Sigmoid colon (tissue), 7 donors: ENCODE data around the gene KIAA0232. TPM values are rescaled to one million over a fixed set of nuclear protein-coding genes. Genes with fewer than 3 reads are reported as not detected.
"Not testable (repeated sequence)": the region's sequence is repeated elsewhere in the genome, so short reads cannot be mapped to it uniquely, and the experiment has no call there.

Experiments
- DNase-seq: peaks from one replicate; pipeline ENCODE4 v3.0.0-alpha.2; 2019
- H3K27ac ChIP-seq, 4 donors: fragments of 200-600 bp; sonication (generic); one replicate each; pipeline ENCODE4 v1.5.1; 2016 to 2019; ENCODE audit warnings: mild to moderate bottlenecking in 1 of 4
- H3K27me3 ChIP-seq, 3 donors: fragments of 200-600 bp; sonication (generic); one replicate each; pipeline ENCODE4 v1.5.1; 2019; ENCODE audit warnings: mild to moderate bottlenecking in 1 of 3
- H3K36me3 ChIP-seq, 4 donors: fragments of 200-600 bp; sonication (generic); one replicate each; pipeline ENCODE4 v1.5.1; 2016 to 2019
- H3K4me1 ChIP-seq, 4 donors: fragments of 200-600 bp; sonication (generic); one replicate each; pipeline ENCODE4 v1.5.1; 2017 to 2019
- H3K4me3 ChIP-seq, 4 donors: fragments of 200-600 bp; sonication (generic); one replicate each; pipeline ENCODE4 v1.5.1; 2017 to 2019; ENCODE audit warnings: mild to moderate bottlenecking in 2 of 4, moderate library complexity in 1 of 4
- H3K9me3 ChIP-seq, 4 donors: fragments of 200-600 bp in 3 of 4; sonication (generic) in 3 of 4; one replicate each; pipeline versions ENCODE4 v1.5.1 to v1.6.1; 2013 to 2019
- CTCF ChIP-seq, 4 experiments: fragments of 450-650 bp in 3 of 4; fragments of 200-600 bp in 1 of 4; IDR thresholded peaks; one replicate each; pipeline ENCODE4 v1.5.1; 2016 to 2019; ENCODE audit warnings: antibody characterized with exemption in 4 of 4, mild to moderate bottlenecking in 3 of 4, moderate library complexity in 2 of 4
- EP300 ChIP-seq, 4 donors: sonication (generic); formaldehyde crosslinking; IDR thresholded peaks; one replicate each; pipeline ENCODE4 v1.6.1; 2017; ENCODE audit warnings: antibody characterized with exemption in 4 of 4
- POLR2A ChIP-seq, 2 donors: fragments of 450-650 bp; IDR thresholded peaks; one replicate each; pipeline ENCODE4 v1.6.1; 2016; ENCODE audit warnings: antibody characterized with exemption in 2 of 2, mild to moderate bottlenecking in 2 of 2, moderate library complexity in 2 of 2
- POLR2AphosphoS5 ChIP-seq, 4 donors: sonication (generic); formaldehyde crosslinking; IDR thresholded peaks; one replicate each; pipeline ENCODE4 v1.6.1; 2017; ENCODE audit warnings: antibody characterized with exemption in 4 of 4
- WGBS, 2 donors: extraction: QIAGEN DNeasy Blood & Tissue Kit; methylation state at CpG; one replicate each; pipeline ENCODE4 v1.1.7; 2013; 5-methylcytosine and 5-hydroxymethylcytosine counted together
- intact Hi-C: fragments of 100-400 bp; cut with DNase I; formaldehyde crosslinking; loops from one replicate; pipeline ENCODE4 v1.15.1; 2023
- polyA plus RNA-seq, 3 donors: library from polyadenylated mRNA; stranded (reverse); fragments of 200-250 nt; gene quantifications; one replicate each; pipeline ENCODE4 v1.2.3, GENCODE V29; 2013
- total RNA-seq, 4 donors: library from RNA; depleted of rRNA; stranded (reverse); fragments of >200 nt; gene quantifications; one replicate each; pipeline ENCODE4 v1.1.0, GENCODE V29; 2016
- donor health status: healthy with polysubstance abuse.
- donor health status: Bipolar disorder and iron deficiency.
- donor health status: healthy.

The KIAA0232 gene
- total and polyA plus RNA-seq, 7 donors = 7.8 to 67.9 (median 23.8) TPM

DNA sequence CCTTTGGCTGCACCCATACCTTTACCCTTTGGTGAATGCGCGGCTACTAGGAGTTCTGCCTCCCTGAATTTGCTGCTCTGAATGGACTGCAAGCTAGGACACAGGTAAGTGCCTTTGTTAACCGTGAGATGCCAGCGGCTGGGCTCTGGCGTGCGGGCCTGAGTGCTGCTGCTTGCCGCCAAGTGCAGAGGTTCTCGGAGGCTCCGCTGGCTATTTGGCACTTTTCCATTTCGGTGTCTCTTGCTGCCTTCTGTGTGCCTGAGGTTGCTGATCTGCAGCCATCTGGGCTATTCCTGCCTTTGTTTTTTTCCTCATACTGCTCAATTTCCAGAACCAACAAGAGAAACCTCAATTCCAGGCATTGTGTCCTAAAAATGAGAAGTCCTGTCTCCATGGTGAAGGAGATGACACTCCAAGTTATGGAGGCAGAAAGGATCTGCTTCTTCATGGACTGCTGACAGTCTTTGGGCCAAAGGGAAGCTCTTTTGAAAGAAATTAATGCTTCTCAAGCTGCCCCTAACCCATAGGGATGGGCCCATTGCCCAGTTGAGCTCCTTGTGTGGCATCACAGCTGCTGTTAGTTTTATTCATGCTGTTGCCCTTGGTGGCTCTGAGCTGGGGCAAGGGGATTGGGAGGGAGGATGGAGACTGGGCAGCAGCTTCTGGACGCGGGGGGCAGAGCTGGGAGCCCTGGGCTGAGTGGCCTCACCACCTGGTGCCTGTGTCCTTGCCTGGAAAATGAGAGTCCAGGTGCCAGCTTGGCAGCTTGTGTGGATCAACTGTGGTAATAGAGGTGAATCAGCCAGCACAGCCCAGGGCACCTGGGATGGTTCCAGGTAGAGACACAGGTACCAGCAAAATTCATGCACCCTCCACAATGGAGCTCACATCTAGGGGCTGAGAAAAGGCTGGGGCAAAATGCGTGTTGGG, 123.3 kb downstream of the KIAA0232 start:
- Histone ChIP-seq H3K9me3 (no peaks in the 10 kb centered on the region), H3K4me3 (no peak overlapping the region), H3K27me3 (no peaks in the 10 kb centered on the region), H3K27ac (no peak overlapping the region), H3K4me1 (peaks cover 0 to 23% (median 19%) of the 10 kb centered on the region in 4 donors), H3K36me3 (no peaks in the 10 kb centered on the region)
- peak; percentile 48 for DNase-seq
- TF ChIP-seq POLR2A (IDR thresholded peaks at IDR 0.05) (no peak), CTCF (IDR thresholded peaks at IDR 0.05) (no peak), EP300 (IDR thresholded peaks at IDR 0.05) (no peak), POLR2AphosphoS5 (IDR thresholded peaks at IDR 0.05) (no peak)
- intact Hi-C loops = no loop called here
- WGBS, 2 donors = 92 to 96% methylated on average over 13 of the region's 13 CpGs

GRCh38 chr4:6906486-6906885, 124.0 kb downstream of the KIAA0232 start:
- WGBS, 2 donors = 91 to 92% methylated on average over 6 of the region's 6 CpGs
- H3K27me3 ChIP-seq, H3K27ac ChIP-seq, intact Hi-C loops, H3K9me3 ChIP-seq, DNase-seq, H3K36me3 ChIP-seq, H3K4me3 ChIP-seq: not testable (repeated sequence)
- peaks cover 0 to 30% (median 26%) of the 10 kb centered on the region in 4 donors for H3K4me1 ChIP-seq

DNA sequence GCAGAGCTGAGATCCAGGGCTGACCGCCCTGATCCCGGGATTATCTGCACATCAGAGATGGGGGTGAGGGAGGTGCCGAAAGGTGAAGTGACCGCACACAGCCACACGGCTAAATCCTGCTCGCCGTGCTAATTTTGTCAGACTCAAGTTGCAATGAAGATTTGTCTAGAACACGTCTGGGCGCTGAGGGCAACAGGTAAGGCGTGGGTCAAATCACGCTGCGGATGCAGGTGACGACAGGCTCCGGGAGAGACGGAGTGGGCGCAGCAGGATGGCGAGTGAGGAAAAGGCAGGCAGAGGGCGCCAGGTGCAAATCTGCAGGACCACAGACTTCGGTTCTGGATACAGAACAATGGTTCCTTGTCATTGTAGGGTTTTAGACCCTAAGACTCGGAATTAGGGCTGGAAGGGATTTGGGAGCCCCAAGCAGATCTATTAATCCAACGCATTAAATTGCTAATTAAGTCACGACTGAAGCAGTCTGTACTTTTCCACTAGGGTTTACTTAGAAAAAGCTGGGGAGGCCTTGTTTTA, 125.2 kb downstream of the KIAA0232 start:
- no peaks in the 10 kb centered on the region for H3K27me3 ChIP-seq
- DNase-seq = peak; percentile 59
- whole genome bisulfite sequencing, 2 donors = 14 to 27% methylated on average over 22 of the region's 22 CpGs
- no peak overlapping the region for H3K27ac ChIP-seq
- no peak overlapping the region for H3K4me3 ChIP-seq
- no peaks in the 10 kb centered on the region for H3K9me3 ChIP-seq
- intact Hi-C loops = loop anchor here (2.0 kb wide), 2 partner anchors 125 to 159 kb away; partner anchors contain the start of gene KIAA0232
- TF ChIP-seq EP300 (IDR thresholded peaks at IDR 0.05) = no peak
- TF ChIP-seq CTCF (IDR thresholded peaks at IDR 0.05) = peak in 1 of 4 experiments; percentile 33
- peaks cover 0 to 30% (median 26%) of the 10 kb centered on the region in 4 donors for H3K4me1 ChIP-seq
- H3K36me3 ChIP-seq = no peaks in the 10 kb centered on the region

DNA sequence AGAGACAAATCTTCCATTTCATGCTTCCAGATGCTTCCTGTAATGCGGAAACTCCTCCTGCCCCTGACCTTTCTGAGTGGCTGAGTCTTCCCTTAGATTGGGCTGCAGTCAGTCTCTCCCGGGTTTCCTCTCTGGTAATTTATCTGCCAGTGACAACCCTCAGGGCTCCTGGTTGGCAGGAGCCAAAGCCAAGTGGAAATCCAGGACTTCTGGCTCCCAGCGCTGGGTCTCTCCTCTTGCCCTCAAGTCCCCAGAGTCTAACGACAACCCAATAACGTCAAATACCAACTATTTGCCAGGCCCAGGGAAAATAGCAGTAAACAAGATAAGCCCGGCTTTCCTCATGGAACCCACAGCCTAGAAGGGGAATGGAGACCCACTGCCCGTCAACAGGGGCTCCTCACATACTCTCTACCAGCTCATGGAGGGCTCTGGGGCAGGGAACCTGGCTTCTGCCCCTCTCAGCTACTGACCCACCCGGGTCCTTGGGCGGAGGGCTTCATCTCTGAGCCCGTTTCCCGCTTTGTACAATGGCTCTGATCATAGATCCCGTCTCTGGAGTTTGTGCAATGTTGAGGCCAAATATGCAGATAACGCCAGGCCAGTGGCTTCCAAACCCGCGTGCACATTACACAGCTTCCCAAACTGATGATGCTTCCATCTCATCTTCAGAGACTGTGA, 126.0 kb downstream of the KIAA0232 start:
- intact Hi-C loops = loop anchor here (1.0 to 2.0 kb wide), 3 partner anchors 78 to 158 kb away; partner anchors contain the start of gene KIAA0232
- TF ChIP-seq EP300 (IDR thresholded peaks at IDR 0.05) = no peak
- no peak for TF ChIP-seq POLR2A (IDR thresholded peaks at IDR 0.05)
- TF ChIP-seq POLR2AphosphoS5 (IDR thresholded peaks at IDR 0.05) = no peak
- TF ChIP-seq CTCF (IDR thresholded peaks at IDR 0.05) = no peak
- peaks cover 0 to 30% (median 26%) of the 10 kb centered on the region in 4 donors for H3K4me1 ChIP-seq
- no peaks in the 10 kb centered on the region for H3K27me3 ChIP-seq
- WGBS, 2 donors = 29 to 34% methylated on average over 15 of the region's 15 CpGs
- peak; percentile 53 for DNase-seq
- H3K36me3 ChIP-seq = no peaks in the 10 kb centered on the region
- H3K9me3 ChIP-seq = no peaks in the 10 kb centered on the region
- peak overlapping the region; percentile 76 to 88 (median 84) for H3K4me3 ChIP-seq
- H3K27ac ChIP-seq = peak overlapping the region; percentile 96 to 99 (median 98)
